WTC11 (cell line): ENCODE results near the gene HSF2BP. TPM values are rescaled to one million over a fixed set of nuclear protein-coding genes. Genes with fewer than 3 reads are reported as not detected.
"Not testable (repeated sequence)": the region's sequence is repeated elsewhere in the genome, so short reads cannot be mapped to it uniquely, and the experiment has no call there.

Experiments used
- ATAC-seq: fragments of 200-7000 bp; cut with Tn5 transposase; 2 replicates; pipeline ENCODE4 v1.10.0; 2021; ENCODE audit warnings: mild to moderate bottlenecking, moderate library complexity
- CTCF ChIA-PET: fragments of 300-600 bp; sonication (Branson Sonifier 250); formaldehyde crosslinking; loops from one replicate; lab custom pipeline; 2021; ENCODE audit warnings: antibody characterized with exemption; lab: Charles Lee
- POLR2A ChIA-PET: fragments of 350-600 bp; sonication (Branson Sonifier 250); formaldehyde crosslinking; loops from one replicate; lab custom pipeline; 2021; ENCODE audit warnings: antibody characterized with exemption; lab: Charles Lee
- DNase-seq: peaks from one replicate; pipeline ENCODE4 v3.0.0; 2021; ENCODE audit warnings: low spot score
- H3K27ac Mint-ChIP-seq: 2 replicates; pipeline ENCODE4 v1.8.0; 2021; ENCODE audit warnings: mixed read lengths
- H3K27me3 Mint-ChIP-seq: 2 replicates; pipeline ENCODE4 v1.8.0; 2021; ENCODE audit warnings: low read depth, mild to moderate bottlenecking, moderate library complexity, mixed read lengths
- H3K36me3 Mint-ChIP-seq: 2 replicates; pipeline ENCODE4 v1.8.0; 2021; ENCODE audit warnings: mixed read lengths
- H3K4me1 Mint-ChIP-seq: 2 replicates; pipeline ENCODE4 v1.8.0; 2022; ENCODE audit warnings: mixed read lengths
- H3K4me3 Mint-ChIP-seq: 2 replicates; pipeline ENCODE4 v1.8.0; 2021; ENCODE audit warnings: mild to moderate bottlenecking, moderate library complexity, mixed read lengths
- H3K9me3 Mint-ChIP-seq: 2 replicates; pipeline ENCODE4 v1.8.0; 2021; ENCODE audit warnings: mixed read lengths
- CBFB ChIP-seq: sonication (generic); formaldehyde crosslinking; IDR thresholded peaks from 2 replicates; pipeline ENCODE4 v1.8.1; 2022; ENCODE audit warnings: mild to moderate bottlenecking, low read depth, missing genetic modification reagents
- GTF2I ChIP-seq: fragments of 250-450 bp; sonication (Bioruptor Pico); conservative IDR thresholded peaks from 2 replicates; pipeline ENCODE4 v1.4.0; 2021; ENCODE audit warnings: mild to moderate bottlenecking
- HMGA2 ChIP-seq: fragments of 250-450 bp; sonication (Bioruptor Pico); IDR thresholded peaks from 2 replicates; pipeline ENCODE4 v1.4.0; 2021; ENCODE audit warnings: mild to moderate bottlenecking, moderate library complexity
- HMGXB4 ChIP-seq: sonication (generic); formaldehyde crosslinking; IDR thresholded peaks from 2 replicates; pipeline ENCODE4 v1.8.1; 2023; ENCODE audit warnings: mild to moderate bottlenecking, moderate library complexity, missing genetic modification reagents
- JUN ChIP-seq: sonication (generic); formaldehyde crosslinking; IDR thresholded peaks from 2 replicates; pipeline ENCODE4 v1.8.0; 2023; ENCODE audit warnings: mild to moderate bottlenecking, missing genetic modification reagents
- KAT7 ChIP-seq: sonication (generic); formaldehyde crosslinking; IDR thresholded peaks from 2 replicates; pipeline ENCODE4 v1.8.1; 2023; ENCODE audit warnings: missing genetic modification reagents, mild to moderate bottlenecking, borderline replicate concordance
- RORB ChIP-seq: fragments of 250-450 bp; sonication (Bioruptor Pico); IDR thresholded peaks from 2 replicates; pipeline ENCODE4 v1.9.0; 2021; ENCODE audit warnings: mild to moderate bottlenecking
- TEAD1 ChIP-seq: sonication (generic); formaldehyde crosslinking; IDR thresholded peaks from 2 replicates; pipeline ENCODE4 v1.8.0; 2022; ENCODE audit warnings: mild to moderate bottlenecking, missing genetic modification reagents
- ZNF219 ChIP-seq: sonication (generic); formaldehyde crosslinking; IDR thresholded peaks from 2 replicates; pipeline ENCODE4 v1.8.0; 2023; ENCODE audit warnings: missing genetic modification reagents, mild to moderate bottlenecking, borderline replicate concordance
- ZNF232 ChIP-seq: sonication (generic); formaldehyde crosslinking; IDR thresholded peaks from 2 replicates; pipeline ENCODE4 v1.8.0; 2022; ENCODE audit warnings: mild to moderate bottlenecking, missing genetic modification reagents
- total RNA-seq: library from RNA; stranded (reverse); gene quantifications from 3 replicates; pipeline ENCODE4 v1.2.3, GENCODE V29; 2021
- TF ChIP-seq, protein P1 (sequence below): sonication (generic); formaldehyde crosslinking; IDR thresholded peaks from 2 replicates; pipeline ENCODE4 v1.8.1; 2022; ENCODE audit warnings: low read depth, missing genetic modification reagents, borderline replicate concordance
- TF ChIP-seq, protein P2 (sequence below): sonication (generic); formaldehyde crosslinking; IDR thresholded peaks from 2 replicates; pipeline ENCODE4 v1.8.1; 2022; ENCODE audit warnings: missing genetic modification reagents, borderline replicate concordance

Gene HSF2BP
- total RNA-seq, 1 experiment from 2014 or later: 1.1 TPM

- TF ChIP-seq KAT7 (CRISPR knock-in tag) (no peak), ZNF219 (CRISPR knock-in tag) (no peak)
Observed at GRCh38 chr21:43618940-43619339, 40.3 kb downstream of the HSF2BP start (continued).

GRCh38 chr21:43616861-43617260 lies 42.4 kb downstream of the HSF2BP start:
- Mint-ChIP-seq H3K36me3 (peaks cover 13% of the 10 kb centered on the region), H3K9me3 (peaks cover 25% of the 10 kb centered on the region)
- DNase-seq, CTCF ChIA-PET, H3K4me1 Mint-ChIP-seq, H3K27me3 Mint-ChIP-seq, H3K4me3 Mint-ChIP-seq, ATAC-seq, POLR2A ChIA-PET, H3K27ac Mint-ChIP-seq: not testable (repeated sequence)

DNA sequence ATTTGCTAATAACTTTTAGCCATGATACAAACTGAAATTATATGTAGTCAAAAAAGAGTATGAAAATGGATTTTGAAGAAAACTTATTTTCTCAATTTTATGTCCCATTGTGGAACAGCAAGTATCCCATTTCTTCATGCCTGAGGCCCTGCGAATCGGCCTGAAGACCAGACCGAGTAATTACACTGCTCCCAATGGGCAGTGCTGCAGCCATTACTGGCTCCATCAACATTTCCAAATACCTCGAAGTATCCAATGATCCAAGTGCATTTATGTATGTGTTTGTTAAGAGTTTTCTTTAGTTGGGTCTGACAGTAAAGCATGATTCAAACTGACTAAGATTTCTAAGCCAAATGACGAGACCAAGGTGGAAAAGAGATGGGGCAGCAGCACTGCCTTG lies 44.4 kb downstream of the HSF2BP start:
- peaks cover 4% of the 10 kb centered on the region; the same call in 1 of the 2 replicates for H3K4me1 Mint-ChIP-seq
- POLR2A ChIA-PET: no interaction called here
- H3K4me3 Mint-ChIP-seq: no peak overlapping the region
- CTCF ChIA-PET: no interaction called here
- DNase-seq: no peak
- peaks cover 5% of the 10 kb centered on the region for H3K9me3 Mint-ChIP-seq
- H3K27me3 Mint-ChIP-seq: no peaks in the 10 kb centered on the region; the same call in 1 of the 2 replicates
- no peak for ATAC-seq
- TF ChIP-seq, protein P1, sequence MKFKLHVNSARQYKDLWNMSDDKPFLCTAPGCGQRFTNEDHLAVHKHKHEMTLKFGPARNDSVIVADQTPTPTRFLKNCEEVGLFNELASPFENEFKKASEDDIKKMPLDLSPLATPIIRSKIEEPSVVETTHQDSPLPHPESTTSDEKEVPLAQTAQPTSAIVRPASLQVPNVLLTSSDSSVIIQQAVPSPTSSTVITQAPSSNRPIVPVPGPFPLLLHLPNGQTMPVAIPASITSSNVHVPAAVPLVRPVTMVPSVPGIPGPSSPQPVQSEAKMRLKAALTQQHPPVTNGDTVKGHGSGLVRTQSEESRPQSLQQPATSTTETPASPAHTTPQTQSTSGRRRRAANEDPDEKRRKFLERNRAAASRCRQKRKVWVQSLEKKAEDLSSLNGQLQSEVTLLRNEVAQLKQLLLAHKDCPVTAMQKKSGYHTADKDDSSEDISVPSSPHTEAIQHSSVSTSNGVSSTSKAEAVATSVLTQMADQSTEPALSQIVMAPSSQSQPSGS: no peak
- no peak for TF ChIP-seq GTF2I
- H3K36me3 Mint-ChIP-seq: peaks cover 1% of the 10 kb centered on the region
- no peak overlapping the region for H3K27ac Mint-ChIP-seq

DNA sequence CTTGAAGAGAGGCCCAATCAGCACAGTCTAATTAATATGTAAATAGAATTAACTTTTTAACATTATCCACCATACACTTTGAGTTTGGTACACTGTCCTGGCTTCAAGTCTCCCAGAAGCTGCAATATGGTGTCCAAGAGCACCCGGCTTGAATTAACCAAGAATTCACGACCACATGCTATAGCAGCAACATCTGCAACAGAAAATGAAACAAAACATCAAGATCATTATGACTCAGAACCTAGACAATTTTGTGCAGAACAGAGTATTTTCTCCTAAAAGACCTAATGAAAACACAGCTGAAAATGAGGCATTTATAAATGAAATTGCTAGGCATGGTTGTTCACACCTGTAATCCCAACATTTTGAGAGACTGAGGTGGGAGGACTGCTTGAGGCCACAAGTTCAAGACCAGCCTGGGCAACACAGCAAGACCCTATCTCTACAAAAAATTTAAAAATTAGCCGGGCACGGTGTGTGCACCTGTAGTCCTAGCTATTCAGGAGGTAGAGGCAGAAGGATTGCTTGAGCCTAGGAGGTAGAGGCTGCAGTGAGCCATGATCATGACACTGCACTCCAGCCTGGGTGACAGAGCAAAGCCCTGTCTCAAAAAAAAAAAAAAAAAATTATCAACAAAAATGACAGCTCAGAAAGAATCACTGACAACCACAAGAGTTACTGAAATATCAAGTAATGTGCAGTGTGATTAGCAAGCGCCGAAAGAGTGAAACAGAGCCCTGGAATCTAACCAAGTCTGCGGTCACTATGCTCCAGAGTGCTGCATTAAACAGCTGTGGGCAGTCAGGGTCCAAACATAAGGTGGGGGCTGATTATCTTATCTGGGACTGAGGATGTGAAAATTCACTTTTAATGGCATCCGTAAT lies 45.3 kb downstream of the HSF2BP start:
- Mint-ChIP-seq H3K9me3 (no peaks in the 10 kb centered on the region), H3K36me3 (no peaks in the 10 kb centered on the region), H3K4me1 (peaks cover 4% of the 10 kb centered on the region; the same call in 1 of the 2 replicates), H3K27ac (no peak overlapping the region), H3K27me3 (no peaks in the 10 kb centered on the region)
- POLR2A ChIA-PET: no interaction called here
- TF ChIP-seq JUN (no peak), ZNF232 (CRISPR knock-in tag) (no peak), RORB (no peak), CBFB (CRISPR knock-in tag) (no peak), TEAD1 (CRISPR knock-in tag) (no peak), HMGA2 (CRISPR knock-in tag) (no peak), HMGXB4 (no peak)
- TF ChIP-seq, protein P1: no peak
- TF ChIP-seq, protein P2, sequence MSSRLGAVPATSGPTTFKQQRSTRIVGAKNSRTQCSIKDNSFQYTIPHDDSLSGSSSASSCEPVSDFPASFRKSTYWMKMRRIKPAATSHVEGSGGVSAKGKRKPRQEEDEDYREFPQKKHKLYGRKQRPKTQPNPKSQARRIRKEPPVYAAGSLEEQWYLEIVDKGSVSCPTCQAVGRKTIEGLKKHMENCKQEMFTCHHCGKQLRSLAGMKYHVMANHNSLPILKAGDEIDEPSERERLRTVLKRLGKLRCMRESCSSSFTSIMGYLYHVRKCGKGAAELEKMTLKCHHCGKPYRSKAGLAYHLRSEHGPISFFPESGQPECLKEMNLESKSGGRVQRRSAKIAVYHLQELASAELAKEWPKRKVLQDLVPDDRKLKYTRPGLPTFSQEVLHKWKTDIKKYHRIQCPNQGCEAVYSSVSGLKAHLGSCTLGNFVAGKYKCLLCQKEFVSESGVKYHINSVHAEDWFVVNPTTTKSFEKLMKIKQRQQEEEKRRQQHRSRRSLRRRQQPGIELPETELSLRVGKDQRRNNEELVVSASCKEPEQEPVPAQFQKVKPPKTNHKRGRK (CRISPR knock-in tag): no peak
- TF ChIP-seq, all 79 proteins: peak for 0
- CTCF ChIA-PET: no interaction called here
- DNase-seq (no peak), ATAC-seq (no peak)
- no peak overlapping the region for H3K4me3 Mint-ChIP-seq
